Endothelial cell of umbilical vein (primary cell): ENCODE data around the gene KDM4C. TPM values are rescaled to one million over a fixed set of nuclear protein-coding genes. Genes with fewer than 3 reads are reported as not detected.

Experiments
- BruUV-seq: library from RNA; stranded (reverse); fragments of 400-500 nt; replicated peaks from 2 replicates; lab custom pipeline; 2021; lab: Mats Ljungman, UMichigan
- CTCF ChIA-PET: fragments of 300-600, 350-600 bp; sonication (Branson Sonifier 250); formaldehyde crosslinking; loops from one replicate; lab custom pipeline; 2021; ENCODE audit warnings: antibody characterized with exemption, inconsistent platforms; lab: Charles Lee
- POLR2A ChIA-PET: fragments of 300-600, 350-600 bp; sonication (Branson Sonifier 250); formaldehyde crosslinking; loops from one replicate; lab custom pipeline; 2021; ENCODE audit warnings: antibody characterized with exemption, inconsistent platforms; lab: Charles Lee
- DNase-seq: peaks from one replicate; pipeline ENCODE4 v3.0.0-alpha.2; 2011; ENCODE audit warnings: low read depth, low spot score
- FAIRE-seq: peaks from 2 replicates; lab custom pipeline; 2011; peaks lifted over from hg19 to GRCh38; lab: Jason Lieb, UNC
- H2AFZ ChIP-seq: 2 replicates; pipeline ENCODE4 v1.6.0; 2012; ENCODE audit warnings: low read depth, low read length, control low read depth, inconsistent platforms
- H3K27ac ChIP-seq: 2 replicates; pipeline ENCODE4 v1.5.1; 2011; ENCODE audit warnings: low read depth, mild to moderate bottlenecking, control low read depth, low read length, moderate library complexity; ENCODE audit not compliant: insufficient read depth
- H3K27me3 ChIP-seq, 2 experiments: 2 replicates each; pipeline versions ENCODE4 v1.6.0 to v1.6.1; 2011; ENCODE audit warnings: low read length in 2 of 2, mixed read lengths in 1 of 2; ENCODE audit not compliant: control insufficient read depth in 2 of 2, insufficient read depth in 2 of 2
- H3K36me3 ChIP-seq, 2 experiments: 2 replicates in 1 of 2; 3 replicates in 1 of 2; pipeline ENCODE4 v1.5.1; 2011; ENCODE audit warnings: low read length in 2 of 2, mild to moderate bottlenecking in 1 of 2, moderate library complexity in 1 of 2; ENCODE audit not compliant: control insufficient read depth in 2 of 2, insufficient read depth in 2 of 2; ENCODE audit errors: extremely low read depth in 1 of 2
- H3K4me1 ChIP-seq: 3 replicates; pipeline ENCODE4 v1.5.1; 2011; ENCODE audit warnings: mild to moderate bottlenecking, low read length; ENCODE audit not compliant: control insufficient read depth, insufficient read depth; ENCODE audit errors: extremely low read depth
- H3K4me2 ChIP-seq: 2 replicates; pipeline ENCODE4 v1.6.1; 2011; ENCODE audit warnings: low read length, control low read depth, mixed read lengths; ENCODE audit not compliant: insufficient read depth
- H3K4me3 ChIP-seq, 3 experiments: fragments of 200-600 bp in 1 of 3; sonication (generic), shearing (Covaris generic) in 1 of 3; replicated peaks in 1 of 3; 2 replicates each; pipeline ENCODE4 v1.5.1; 2011 to 2016; ENCODE audit warnings: control low read depth in 3 of 3, low read length in 3 of 3, mild to moderate bottlenecking in 2 of 3, inconsistent platforms in 1 of 3, low read depth in 1 of 3, moderate library complexity in 1 of 3; ENCODE audit not compliant: insufficient read depth in 1 of 3
- H3K79me2 ChIP-seq: 2 replicates; pipeline ENCODE4 v1.6.0; 2012; ENCODE audit warnings: low read length, inconsistent platforms; ENCODE audit not compliant: control insufficient read depth, insufficient read depth
- H3K9ac ChIP-seq: replicated peaks from 2 replicates; pipeline ENCODE3; 2011; ENCODE audit warnings: low read length, control low read depth; ENCODE audit not compliant: insufficient read depth; ENCODE audit errors: extremely low read depth
- H3K9me1 ChIP-seq: replicated peaks from 3 replicates; pipeline ENCODE4 v1.6.0; 2011; ENCODE audit warnings: mild to moderate bottlenecking, low read length; ENCODE audit not compliant: control insufficient read depth, insufficient read depth; ENCODE audit errors: extremely low read depth
- H3K9me3 ChIP-seq: replicated peaks from 2 replicates; pipeline ENCODE4 v1.5.1; 2012; ENCODE audit warnings: low read length, inconsistent platforms; ENCODE audit not compliant: control insufficient read depth, insufficient read depth
- H4K20me1 ChIP-seq: replicated peaks from 2 replicates; pipeline ENCODE3; 2011; ENCODE audit warnings: mild to moderate bottlenecking, low read length; ENCODE audit not compliant: control insufficient read depth, insufficient read depth; ENCODE audit errors: extremely low read depth
- CTCF ChIP-seq, 2 donors: IDR thresholded peaks; 1 replicate in 1 of 2; 2 replicates in 1 of 2; pipeline ENCODE4 v1.5.1; 2011; ENCODE audit warnings: low read length in 2 of 2, mild to moderate bottlenecking in 2 of 2, moderate library complexity in 2 of 2, control low read depth in 1 of 2, inconsistent platforms in 1 of 2, low read depth in 1 of 2; ENCODE audit not compliant: insufficient read depth in 1 of 2; ENCODE audit errors: extremely low read depth in 1 of 2
- EZH2 ChIP-seq: IDR thresholded peaks from 2 replicates; pipeline ENCODE4 v1.6.1; 2012; ENCODE audit warnings: borderline replicate concordance, low read depth, mild to moderate bottlenecking, moderate library complexity, low read length, inconsistent platforms; ENCODE audit not compliant: severe bottlenecking
- FOS ChIP-seq: IDR thresholded peaks from 2 replicates; pipeline ENCODE4 v1.6.1; 2011; ENCODE audit warnings: mild to moderate bottlenecking, low read length, moderate library complexity, borderline replicate concordance; ENCODE audit not compliant: insufficient read depth
- GATA2 ChIP-seq: IDR thresholded peaks from 2 replicates; pipeline ENCODE4 v1.7.0; 2011; ENCODE audit warnings: low read depth, mild to moderate bottlenecking, moderate library complexity, mixed read lengths, low read length; ENCODE audit not compliant: insufficient read length, insufficient read depth
- MAX ChIP-seq: IDR thresholded peaks from 2 replicates; pipeline ENCODE4 v1.6.1; 2011; ENCODE audit not compliant: insufficient read depth, insufficient read length
- MYC ChIP-seq: IDR thresholded peaks from one replicate; pipeline ENCODE4 v1.6.1; 2011; ENCODE audit warnings: mild to moderate bottlenecking, low read depth, low read length
- POLR2A ChIP-seq: IDR thresholded peaks from 2 replicates; pipeline ENCODE4 v1.6.1; 2012; ENCODE audit warnings: low read depth, mild to moderate bottlenecking, control low read depth, low read length
- POLR2AphosphoS5 ChIP-seq: IDR thresholded peaks from 2 replicates; pipeline ENCODE4 v1.6.1; 2012; ENCODE audit warnings: low read depth, mild to moderate bottlenecking, control low read depth, low read length, moderate library complexity; ENCODE audit not compliant: insufficient read depth
- dilution Hi-C: fragments of 300-500 bp; cut with MboI; formaldehyde crosslinking; loops from one replicate; pipeline ENCODE4 v1.15.0; 2019; ENCODE audit warnings: low sequenced_read_pairs; ENCODE audit not compliant: extremely low pct_ligation_motif_present
- intact Hi-C: fragments of 100-400 bp; cut with micrococcal nuclease; formaldehyde crosslinking; loops from one replicate; pipeline ENCODE4 v1.10.0; 2022
- polyA plus RNA-seq, 4 experiments: library from polyadenylated mRNA; depleted of rRNA in 3 of 4; stranded (reverse) in 3 of 4; unstranded in 1 of 4; fragments of >200 nt; gene quantifications; 2 replicates each; pipeline versions ENCODE4 v1.2.1 to v1.2.3, GENCODE V29; 2011 to 2012; ENCODE audit warnings: missing spikeins in 1 of 4
- total RNA-seq: library from RNA; stranded (reverse); gene quantifications from 2 replicates; pipeline ENCODE4 v1.2.3, GENCODE V29; 2021

Gene KDM4C
- total and polyA plus RNA-seq, 2 donors (not counting 3 experiments of a cell fraction or from before 2014, with no cell fraction given) = 5.4 to 15.0 TPM

- TF ChIP-seq CTCF (IDR thresholded peaks at IDR 0.05; ENCODE audit: extremely low read depth in 1 of 2, insufficient read depth in 1 of 2, low read depth in 1 of 2, low read length in 2 of 2) = no peak
- TF ChIP-seq MAX = no peak
- TF ChIP-seq POLR2A = no peak
- TF ChIP-seq EZH2 = no peak
- TF ChIP-seq GATA2 = no peak
- no peak for TF ChIP-seq FOS
- no peak for TF ChIP-seq POLR2AphosphoS5
- no peak for TF ChIP-seq MYC
- H3K36me3 ChIP-seq = no peaks in the 10 kb centered on the region
- FAIRE-seq = no peak
- H3K4me3 ChIP-seq = no peak overlapping the region
- no peaks in the 10 kb centered on the region for H3K4me1 ChIP-seq
- intact Hi-C loops (no loop called here), dilution Hi-C loops (no loop called here)
- H3K9ac ChIP-seq = no peak overlapping the region
- no peak overlapping the region for H2AFZ ChIP-seq
- no peak overlapping the region for H3K4me2 ChIP-seq
- DNase-seq = no peak
- BruUV-seq = no TSS peak
- no peaks in the 10 kb centered on the region for H4K20me1 ChIP-seq
- H3K27me3 ChIP-seq = no peaks in the 10 kb centered on the region
- H3K27ac ChIP-seq = no peak overlapping the region
- H3K9me3 ChIP-seq = no peaks in the 10 kb centered on the region
- CTCF ChIA-PET = no interaction called here
- POLR2A ChIA-PET = no interaction called here
- no peaks in the 10 kb centered on the region for H3K79me2 ChIP-seq
- no peaks in the 10 kb centered on the region for H3K9me1 ChIP-seq
Observed at GRCh38 chr9:7081065-7081600, 323.4 kb downstream of the KDM4C start.
